ENCODE measurements around the gene CRTAC1. TPM values are rescaled to one million over a fixed set of nuclear protein-coding genes. Genes with fewer than 3 reads are reported as not detected.

The CRTAC1 gene
- polyA plus RNA-seq, 12 donors = 0.30 to 1.1 (median 0.65) TPM; not detected in 2

DNA sequence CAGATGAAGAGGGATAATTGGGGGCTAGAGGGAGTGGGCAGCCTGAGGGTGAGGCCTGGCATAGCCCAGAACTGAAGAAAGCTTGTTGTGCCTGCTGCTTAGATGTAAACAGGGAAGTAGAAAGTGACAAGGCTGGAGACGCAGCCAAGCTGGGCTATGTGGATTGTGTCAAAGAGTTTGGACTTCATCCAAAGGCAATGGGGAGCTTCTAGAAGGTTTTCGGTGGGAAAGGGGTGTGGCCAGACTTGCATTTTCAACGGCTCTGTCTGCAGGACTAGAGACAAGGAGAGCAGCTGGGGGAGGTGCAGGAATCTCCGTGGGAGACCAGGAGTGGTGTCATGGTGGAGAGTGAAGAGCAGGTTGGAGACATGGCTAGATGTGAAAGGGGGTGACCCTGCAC lies 132.0 kb downstream of the CRTAC1 start:
- DNase-seq = no peak

DNA sequence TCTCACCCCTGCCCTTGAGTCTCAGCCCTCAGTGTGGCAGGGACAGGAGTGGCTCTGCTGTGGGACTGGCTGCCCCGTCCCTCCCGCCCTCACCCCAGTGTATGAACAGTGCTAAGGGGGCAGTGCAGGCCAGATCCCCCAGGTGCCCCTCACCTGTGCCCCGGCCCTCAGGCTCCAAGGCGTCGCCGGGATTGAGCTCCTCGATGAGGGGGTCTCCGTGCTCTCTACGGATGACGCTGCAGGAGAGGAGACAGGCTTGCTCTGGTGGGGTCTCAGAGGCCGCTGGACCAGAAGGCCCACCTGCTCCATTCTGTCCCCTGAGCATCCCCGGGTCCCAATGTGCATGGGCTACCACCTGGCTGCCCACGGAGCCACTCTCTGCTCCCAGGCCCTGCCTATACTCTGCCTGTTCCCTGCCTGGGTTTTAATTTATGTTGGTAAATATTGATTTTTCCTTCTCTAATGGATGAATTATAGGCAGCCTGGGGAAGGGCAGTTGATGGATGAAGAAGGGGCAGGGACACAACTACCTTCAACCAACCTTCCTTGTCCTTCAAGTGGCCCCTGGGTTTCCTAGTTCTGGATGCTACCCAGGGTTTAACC lies 133.6 kb downstream of the CRTAC1 start:
- DNase-seq = no peak

DNA sequence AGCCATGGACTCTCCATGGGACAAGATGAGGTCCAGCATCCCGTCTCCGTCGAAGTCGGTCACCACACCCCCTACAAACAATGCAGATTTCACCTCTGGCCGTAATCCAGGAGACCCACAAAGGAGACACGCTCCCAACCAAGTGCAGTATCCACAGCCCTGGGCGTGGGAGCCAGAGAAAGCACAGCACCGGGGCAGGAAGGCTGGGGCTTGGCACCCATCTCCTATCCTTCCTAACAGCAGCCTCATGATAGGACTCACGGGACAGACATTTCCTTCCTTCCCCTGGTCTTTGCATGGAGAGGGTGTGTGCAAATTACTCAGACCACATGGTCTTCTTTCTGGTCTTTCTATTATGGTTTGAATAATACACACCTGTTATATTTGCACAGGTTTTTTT lies 134.5 kb downstream of the CRTAC1 start:
- no peak for DNase-seq

DNA sequence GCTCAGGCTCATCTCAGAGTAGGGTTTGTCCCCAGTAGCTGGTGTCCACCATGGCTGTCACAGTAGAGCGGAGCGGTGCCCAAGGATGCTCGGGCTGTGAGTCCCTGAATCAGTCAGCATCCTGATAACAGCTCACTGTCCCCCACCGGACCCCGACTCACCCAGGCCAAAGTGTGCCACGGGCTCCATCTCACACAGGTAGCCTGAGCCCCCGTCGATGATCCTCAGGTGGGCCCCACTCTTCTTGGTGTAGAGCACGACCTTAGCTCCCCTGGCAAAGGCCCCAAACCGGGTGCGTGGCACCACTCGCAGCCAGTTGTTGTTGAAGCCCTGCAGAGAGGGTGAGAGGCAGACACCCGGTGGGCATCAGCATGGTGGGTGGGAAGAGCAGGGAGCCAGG lies 135.3 kb downstream of the CRTAC1 start:
- DNase-seq = no peak

DNA sequence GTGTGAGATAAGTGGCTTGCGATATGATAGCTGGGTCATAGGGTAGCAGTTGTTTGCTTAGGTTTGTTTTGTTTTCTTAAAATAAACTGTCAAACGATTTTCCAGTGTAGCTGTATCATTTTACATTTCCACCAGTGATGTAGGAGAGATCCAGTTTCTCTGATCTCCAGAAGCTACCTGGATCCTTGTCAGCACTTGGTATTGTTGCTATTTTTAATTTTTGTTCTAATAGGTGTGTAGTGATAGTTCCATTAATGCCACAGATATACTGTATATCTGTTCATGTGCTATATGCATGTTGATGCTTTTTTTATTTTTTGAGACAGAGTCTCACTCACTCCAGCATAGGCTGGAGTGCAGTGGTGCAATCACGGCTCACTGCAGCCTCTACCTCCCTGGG lies 136.3 kb downstream of the CRTAC1 start:
- no peak for DNase-seq

DNA sequence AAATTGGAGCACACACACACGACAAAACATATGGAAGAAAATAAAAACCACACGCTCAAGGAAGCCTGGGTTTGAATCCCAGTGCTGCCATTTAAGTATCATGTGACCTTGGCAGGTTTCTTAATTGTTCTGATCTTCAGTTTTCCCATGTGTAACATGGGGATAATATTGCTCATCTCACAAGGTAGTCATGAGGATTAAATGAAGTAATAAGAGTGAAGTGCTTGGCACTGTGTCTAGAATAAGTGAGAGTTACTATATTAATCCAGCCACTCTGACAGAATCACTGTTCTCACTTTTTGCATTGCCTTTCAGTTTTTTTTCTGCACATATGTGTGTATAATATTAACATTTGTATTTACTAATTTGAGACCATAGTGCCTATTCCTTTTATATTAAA lies 137.5 kb downstream of the CRTAC1 start:
- DNase-seq = no peak

DNA sequence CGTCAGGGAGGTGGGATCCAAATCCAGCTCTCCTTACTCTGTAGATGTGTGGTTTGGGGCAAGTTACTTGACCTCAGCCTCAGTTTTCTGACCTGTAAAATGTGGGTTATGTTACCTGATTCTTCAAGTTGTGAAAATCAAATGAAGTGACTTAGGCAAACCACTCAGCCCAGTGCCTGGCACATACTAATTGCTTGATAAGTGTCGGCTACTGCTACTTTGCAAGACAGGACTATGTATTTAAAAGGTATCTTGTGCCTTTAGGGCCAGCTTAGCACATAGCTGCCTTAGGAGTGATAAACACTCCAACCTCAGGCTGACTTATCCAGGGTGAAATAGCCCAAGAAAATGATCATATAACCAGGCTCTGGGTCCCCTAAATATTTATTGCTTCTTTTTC lies 137.9 kb downstream of the CRTAC1 start:
- no peak for DNase-seq

DNA sequence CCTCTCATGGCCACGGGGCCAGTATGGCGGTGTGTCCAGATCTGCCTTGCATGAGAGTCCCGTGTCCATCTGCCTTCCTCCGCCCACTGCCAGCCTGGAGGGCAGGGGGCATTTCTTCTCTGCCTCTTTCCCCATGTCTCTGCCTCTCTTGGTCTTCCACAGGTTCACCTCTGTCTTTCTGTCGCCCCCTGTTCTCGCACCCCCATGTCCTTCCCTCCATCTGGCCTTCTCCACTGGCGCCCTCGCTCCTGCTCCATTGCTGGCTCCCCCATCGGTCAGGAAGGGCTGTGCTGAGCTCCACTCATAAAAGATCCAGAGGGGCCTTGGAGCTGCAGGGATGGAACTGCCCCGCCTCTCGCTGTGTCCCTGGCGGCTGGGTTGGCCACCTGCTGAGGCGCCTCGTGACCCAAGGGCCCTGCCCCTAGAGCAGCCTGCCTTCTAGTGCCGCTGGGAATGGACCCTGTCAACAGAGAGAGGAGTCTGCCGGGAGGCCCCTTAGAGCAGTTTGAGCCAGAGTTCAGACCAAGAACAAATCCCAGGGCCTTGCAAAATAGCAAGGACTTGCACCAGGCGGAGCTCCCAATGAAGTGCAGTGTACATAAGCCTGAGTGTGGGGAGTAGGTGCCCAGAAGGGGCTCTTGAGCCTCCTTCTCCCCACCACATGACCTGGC lies 138.8 kb downstream of the CRTAC1 start:
- no peak for DNase-seq

DNA sequence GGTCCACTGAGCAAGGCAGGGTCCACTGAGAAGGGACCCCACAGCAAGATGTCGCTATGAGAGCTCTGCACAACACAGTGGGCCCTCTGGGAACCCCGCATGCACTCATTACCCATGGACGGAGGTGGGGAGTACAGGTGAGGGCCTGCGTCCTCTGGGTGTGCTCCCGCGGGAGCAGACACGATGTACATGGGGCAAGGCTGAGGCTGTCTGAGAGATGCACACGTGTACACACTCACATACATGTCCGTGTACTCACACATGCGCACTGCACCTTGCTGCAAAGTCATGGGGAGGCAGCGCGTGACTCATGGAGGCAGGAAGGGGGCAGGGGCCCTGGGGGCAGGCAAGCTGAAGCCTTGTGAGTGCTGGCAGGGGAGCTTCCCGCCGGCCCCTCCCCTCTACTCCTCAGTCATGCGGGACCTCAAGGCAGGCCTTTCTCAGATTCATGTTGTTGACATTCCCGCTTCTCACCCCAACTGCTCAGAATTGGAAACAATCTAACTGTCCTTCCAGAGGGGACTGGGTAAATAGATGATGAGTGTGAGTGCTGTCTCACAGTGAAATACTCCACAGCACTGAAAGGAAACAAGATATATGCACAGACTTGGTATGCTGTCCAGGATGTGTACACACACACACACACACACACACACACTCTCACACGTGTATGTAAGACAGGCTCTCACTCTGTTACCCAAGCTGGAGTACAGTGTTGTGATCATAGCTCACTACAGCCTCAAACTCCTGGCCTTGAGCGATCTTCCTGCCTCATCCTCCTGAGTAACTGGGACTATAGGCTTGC lies 140.8 kb downstream of the CRTAC1 start:
- DNase-seq = no peak

DNA sequence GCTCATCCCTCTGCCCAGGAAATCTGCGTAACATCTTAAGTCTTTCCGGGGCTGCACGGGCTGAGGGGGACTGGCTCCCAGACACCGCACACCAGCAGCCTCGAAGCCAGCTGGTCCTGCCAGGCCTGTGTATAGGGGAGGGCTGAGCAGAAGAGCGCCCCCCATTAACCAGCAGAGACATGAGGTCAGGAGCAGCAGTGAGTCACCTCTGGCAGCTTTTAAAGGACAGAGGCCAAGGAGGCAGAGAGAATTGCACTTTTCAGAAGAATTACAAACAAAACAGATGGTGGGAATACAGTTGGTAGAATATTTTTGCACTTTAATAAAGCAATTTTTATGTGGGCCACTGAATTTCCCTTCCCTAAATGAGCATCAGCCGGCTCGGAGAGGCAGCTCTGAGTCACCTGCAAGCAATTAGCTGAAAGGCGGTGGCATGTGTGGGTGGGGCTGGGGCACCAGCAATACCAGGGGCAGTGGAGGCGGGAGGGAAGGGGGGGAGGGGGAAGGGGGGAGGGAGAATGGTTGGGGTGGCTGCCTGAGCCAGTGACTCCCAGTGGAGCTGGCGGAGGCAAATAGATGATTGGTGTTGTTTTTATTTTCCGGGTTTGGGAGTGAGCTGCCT lies 141.7 kb downstream of the CRTAC1 start:
- no peak for DNase-seq

DNA sequence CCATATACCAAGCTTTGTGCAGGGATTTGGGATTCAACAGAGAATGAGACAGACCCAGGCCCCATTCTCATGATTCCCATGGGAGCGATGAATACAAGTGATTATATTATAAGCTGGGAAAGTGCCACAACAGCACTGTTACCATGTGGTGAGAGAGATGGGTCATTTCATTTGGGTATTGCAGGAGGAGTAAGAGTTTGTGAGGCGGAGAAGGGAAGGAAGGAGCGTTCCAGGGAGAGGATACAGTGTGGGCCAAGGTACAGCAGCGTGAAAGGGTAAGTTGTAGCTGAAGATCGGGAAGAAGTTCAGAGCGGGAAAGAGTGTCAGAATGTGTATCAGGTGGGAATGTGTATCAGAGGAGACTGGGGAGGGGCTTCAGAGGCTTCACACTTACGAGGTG lies 142.3 kb downstream of the CRTAC1 start:
- DNase-seq = no peak

DNA sequence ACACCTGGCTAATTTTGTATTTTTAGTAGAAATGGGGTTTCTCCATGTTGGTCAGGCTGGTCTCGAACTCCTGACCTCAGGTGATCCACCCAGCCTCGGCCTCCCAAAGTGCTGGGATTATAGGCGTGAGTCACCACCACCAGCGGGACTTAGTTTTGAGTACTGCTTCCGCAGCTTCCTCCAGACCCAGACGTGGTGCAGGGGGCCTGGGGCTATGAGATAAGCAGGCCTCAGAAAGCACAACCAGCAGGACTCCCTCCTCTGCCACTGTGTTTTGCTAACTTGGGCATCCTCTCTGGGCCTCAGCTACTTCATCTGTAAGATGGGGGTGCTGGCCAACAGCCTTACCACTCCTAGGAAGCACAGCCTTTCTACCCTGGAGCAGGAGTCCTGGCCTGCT lies 143.0 kb downstream of the CRTAC1 start:
- no peak for DNase-seq

DNA sequence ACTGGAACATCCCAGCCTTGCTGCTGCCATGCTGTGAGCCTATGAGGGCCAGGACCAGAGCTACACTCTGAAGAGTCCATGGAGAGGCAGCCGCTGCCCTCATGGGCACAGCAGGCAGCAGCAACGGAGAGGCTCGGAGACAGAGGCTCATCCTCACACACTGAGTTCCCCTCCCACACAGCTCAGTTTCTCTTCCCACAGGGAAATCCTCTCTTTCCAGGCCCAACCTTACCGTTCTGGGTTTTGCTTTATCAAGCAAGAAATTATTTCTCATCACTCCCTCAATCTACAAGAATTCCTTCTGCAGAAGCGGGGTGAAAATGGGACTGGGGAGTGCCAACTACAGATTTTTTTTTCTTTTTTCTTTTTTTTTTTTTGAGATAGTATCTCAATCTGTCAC lies 144.1 kb downstream of the CRTAC1 start:
- DNase-seq = no peak

DNA sequence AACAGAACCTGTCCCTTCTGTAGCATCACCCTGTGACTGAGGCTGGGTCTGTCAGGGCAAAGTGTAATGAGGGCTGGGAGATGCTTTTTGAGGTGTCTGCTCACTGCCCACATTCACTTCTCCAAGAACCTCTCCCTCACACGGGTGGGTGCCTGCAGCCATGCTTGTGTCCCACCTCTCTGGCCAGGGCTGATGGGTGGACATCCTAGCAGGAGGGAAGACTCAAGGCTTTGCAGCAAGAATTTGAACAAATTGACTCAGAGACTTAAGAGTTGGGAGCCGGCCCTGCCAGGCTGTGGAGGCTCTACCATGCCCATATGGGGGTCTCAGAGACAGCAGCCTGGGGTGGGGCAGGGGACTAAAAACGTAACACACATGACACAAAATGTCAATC lies 147.3 kb downstream of the CRTAC1 start:
- DNase-seq = no peak

DNA sequence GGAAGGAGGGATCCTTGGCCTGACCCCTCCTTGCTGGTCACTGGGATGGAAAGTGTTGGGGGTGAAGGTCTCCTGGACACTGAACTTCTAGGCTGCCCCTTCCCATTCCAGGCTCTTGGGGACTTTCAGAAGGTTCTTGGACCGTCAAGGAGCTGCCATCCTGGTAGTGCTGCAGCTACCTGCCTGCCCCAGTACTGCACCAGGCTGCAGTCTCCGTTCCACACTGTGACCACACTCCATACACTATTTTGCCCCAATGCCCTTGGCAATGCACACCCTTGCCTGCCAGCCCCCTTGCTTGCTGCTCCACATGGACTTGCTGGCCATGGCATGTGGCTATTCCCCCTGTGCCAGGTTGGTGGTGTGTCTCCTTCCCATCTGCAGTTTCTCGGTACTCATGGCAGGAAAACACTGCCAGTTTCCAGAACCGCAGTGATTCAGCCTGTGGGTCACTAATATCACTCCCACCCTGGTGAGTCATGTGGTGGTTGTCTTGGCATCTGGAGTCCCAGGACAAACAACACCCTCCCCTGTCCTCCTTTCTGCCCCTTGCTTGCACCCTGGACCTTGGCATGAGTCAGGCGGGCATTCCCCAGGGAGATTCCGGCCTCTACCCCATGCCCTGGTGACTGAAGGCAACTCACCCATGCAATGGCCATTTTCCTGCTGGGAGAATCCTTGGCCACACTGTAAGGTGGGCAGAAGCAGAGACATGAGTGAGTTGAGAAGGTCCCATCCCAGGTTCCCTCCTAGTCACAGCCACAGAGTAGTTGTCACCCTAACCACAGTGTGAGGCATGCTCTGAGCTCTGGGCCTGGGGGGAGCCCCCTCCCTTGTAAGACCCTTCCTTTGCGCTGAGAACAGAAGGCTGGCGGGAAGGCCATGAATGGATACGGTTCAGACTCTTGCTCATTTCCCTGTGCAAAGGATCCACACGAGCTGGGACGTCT lies 148.0 kb downstream of the CRTAC1 start:
- no peak for DNase-seq

DNA sequence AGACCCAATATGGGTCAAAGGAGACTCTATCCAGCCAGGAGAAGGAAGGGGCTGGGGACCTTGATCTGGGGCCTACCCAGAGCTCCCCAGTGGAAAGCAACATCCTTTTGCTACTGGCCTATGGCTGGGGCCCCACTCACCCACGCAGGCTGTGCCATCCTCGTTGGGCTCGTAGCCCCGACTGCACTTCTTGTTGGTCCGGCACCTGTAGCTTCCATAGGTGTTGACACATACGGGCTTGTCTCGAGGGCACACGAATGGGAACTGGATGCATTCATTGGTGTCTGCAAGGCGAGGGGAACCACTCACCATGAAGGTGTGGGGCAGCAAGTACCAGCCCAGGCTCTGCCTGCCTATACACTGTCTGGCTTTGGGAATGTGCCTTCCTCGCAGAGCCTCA lies 150.3 kb downstream of the CRTAC1 start:
- DNase-seq = no peak

DNA sequence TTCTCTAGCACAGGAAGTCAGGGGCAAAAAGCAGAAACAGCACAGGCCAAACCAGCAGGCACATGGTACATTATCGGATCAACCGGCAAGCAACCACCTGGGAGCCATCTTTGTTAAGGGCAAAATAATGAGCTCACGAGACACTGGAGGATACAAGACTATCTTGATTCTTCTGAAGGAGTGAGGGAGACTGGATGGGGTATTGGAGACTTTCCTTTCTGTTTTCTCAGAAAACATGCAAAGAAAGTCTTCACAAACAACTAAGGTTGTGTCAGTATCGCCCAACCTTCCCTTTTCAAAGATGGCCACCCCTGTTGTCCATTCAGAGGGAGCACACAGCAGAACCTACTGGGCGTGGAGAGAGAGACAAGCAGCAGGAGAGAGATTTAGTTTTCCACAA lies 151.2 kb downstream of the CRTAC1 start:
- no peak for DNase-seq

DNA sequence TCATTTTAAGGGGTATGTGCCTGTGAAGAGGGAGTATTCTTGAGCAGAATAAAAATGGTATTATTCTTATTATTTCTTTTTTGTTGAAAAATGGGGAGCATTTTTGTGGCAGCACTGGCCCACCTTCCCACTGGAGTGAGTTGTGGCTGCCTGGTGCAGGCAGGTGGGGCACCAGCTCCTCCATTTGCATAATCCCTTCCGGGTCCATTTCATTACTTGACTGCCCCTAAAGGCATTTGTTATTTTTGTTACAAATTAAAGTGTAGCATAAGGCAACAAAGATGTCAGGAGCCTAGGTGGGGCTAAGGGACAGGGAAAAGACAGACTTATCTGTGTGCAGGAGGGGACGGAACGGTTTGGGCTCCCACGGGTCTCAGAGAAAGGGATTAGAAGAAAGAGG lies 154.0 kb downstream of the CRTAC1 start:
- no peak for DNase-seq

DNA sequence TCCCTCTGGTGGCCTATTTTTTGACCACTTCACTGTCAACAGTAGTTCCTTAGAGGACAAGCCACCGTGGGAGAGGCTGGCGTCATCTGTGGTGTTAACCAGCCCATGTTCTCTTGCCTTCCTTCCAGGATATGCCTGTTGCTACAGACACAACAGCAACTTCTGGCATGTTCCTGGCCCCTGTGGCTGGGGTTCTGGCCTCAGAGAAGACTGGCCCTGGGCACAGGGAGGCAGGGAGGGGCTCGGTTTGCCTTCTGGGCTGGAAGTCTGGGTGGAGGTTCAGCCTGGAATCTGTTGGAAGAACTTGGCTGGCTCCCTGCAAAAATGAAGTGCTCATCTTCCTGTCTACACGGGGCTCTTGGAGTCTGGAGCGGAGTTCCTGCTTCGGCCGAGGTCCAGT lies 155.0 kb downstream of the CRTAC1 start:
- DNase-seq = no peak

DNA sequence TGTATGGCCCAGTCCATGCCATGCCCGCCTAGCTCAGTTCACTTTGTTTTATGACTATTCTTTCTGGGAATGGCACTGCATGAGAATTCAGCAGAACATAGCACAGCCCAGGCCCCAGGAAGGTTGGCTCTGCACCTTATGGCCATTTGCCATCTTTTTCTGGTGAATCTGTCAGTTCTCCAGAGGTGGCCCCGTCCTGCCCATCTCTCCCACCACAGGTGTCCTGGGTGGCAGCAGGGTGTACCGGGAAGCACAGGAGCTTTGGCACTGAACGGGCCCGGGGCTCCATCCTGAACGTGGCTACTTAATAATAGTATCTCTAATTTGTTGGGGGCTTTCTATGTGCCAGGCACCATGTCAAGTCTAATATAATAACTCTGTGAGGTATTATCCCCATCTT lies 156.1 kb downstream of the CRTAC1 start:
- no peak for DNase-seq

DNA sequence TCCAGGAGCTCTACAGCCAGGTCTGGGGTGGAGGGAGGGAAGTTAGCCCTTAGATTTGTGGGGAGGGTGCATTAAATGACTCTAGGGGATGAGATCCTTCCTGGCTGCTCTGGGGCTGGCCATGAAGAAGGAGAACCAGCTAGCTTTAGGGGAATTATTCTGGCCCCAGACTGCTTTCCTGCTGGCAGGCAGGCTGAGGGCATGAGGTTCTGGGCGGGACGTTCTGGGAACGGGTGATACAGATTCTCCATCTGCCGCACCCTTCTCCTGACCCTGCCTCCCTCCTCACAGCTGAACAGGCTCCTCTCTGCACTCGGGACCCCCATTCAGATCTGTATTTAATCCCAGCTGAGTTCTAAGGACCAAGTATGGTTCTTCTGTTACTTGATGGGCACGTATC lies 156.9 kb downstream of the CRTAC1 start:
- DNase-seq = no peak

DNA sequence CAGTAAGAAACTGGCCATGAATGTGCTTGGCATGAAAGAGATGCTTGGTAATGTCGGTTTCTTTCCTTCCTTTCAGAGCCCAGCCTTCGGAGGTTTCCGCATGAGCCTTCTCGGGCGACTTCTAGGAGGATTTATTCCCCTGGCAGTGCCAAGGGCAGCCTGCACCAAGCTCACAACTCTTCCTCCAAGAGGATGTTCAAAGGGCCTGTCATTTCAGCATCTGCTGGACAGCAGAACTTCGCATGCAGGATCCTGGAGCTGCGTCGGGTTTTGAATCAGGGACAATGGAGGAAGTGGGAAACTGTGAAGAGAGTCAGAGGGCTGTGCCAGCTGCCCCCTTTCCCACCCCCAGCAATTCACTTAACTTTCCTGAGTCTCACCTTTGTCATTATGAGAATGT lies 159.4 kb downstream of the CRTAC1 start:
- DNase-seq = no peak
